ENCODE measurements around the gene RIN3.

RIN3 gene

DNA sequence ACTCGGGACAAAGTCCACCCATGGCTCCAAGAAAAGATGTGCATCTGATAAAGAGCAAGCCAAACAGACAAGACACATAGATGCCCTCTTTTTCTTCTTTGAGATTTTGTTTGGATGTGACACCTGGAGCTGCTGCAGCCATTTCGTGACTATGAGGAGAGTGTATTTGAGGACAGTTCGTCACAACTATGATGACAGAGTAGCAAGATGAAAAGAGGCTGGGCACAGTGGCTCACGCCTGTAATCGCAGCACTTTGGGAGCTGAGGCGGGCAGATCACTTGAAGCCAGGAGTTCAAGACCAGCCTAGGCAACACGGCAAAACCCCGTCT, 213.3 kb downstream of the RIN3 start:
- DNase-seq: no peak

DNA sequence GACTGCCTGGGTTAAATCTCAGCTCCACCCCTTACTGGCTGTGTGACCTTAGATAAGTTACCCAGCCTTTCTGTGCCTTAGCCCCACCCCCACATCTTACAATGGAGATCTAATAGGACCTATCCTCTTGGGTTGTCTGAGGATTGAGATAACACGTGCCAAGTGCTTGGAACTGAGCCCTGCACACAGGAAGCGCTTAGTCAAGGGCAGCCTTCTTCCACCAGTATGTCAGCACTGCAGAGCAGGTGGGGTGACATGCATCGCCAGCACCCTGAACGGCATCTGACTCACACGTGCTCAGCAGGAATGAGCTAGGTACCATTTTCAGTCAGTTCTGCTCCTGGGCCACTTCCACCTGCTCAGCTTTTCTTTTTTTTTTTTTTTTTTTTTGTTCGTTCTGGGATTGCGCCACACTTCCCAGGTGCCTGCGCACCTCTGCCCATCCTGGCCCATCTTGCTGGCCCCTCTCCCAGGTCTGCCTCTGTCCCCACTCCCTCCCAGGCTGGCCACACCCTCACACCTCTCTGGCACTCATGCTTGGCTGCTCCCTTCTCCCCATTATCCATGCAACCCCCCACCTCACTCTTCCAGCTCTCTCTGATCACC, 215.3 kb downstream of the RIN3 start:
- no peak for DNase-seq

DNA sequence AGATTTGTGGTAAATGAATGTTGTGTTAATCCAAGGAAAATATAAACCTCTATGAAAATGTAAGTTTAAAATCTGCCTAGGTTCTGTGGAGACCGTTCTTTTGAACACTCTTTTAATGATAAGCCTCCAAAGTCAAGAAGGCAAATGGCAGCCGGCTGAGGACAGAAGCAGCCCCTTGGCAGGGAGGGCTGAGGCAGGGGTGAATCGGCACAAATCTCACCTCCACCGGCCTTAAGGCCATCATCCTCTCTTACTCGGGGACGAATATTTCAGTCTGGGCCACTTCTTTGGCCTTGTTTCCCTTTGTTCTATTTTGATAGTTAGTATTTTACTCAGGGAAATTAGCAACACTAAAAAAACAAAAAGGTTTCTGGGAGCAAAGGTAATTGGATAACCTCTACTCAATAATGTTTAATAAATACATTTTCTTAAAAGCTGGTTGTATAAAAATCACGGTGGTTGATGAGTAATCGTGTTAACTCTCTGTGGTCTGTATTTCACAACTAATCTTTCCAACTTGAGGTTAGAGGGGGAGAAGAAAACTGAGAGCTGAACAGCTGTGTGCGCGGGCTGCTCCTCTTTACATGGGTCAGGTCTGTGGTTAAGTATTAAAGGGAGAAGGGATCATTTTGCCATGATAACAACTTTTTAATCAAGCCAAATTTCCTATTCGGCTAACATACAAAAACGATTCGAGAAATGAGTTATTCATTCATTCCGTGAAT, 216.2 kb downstream of the RIN3 start:
- DNase-seq: no peak

DNA sequence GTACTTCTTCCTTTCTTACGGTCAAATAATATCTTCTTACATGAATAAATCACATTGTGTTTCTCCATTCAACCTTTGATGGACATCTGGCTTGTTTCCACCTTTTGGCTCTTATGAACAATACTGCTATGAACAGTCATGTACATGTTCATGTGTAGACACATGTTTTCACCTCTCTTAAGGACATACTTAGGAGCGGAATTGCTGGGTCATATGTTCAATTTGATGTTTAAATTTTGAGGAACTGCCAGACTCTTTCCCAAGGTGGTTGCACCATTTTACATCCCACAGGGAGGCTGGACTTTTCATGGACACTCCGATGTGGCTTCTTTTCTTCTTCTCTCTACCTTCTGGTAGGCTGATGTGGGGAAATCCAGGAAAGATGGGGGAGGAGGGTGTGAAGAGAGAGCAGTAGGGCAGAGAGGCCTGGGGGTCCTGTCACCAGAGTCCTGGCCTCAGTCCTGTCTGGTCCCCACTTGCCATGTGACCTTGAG, 218.1 kb downstream of the RIN3 start:
- no peak for DNase-seq

DNA sequence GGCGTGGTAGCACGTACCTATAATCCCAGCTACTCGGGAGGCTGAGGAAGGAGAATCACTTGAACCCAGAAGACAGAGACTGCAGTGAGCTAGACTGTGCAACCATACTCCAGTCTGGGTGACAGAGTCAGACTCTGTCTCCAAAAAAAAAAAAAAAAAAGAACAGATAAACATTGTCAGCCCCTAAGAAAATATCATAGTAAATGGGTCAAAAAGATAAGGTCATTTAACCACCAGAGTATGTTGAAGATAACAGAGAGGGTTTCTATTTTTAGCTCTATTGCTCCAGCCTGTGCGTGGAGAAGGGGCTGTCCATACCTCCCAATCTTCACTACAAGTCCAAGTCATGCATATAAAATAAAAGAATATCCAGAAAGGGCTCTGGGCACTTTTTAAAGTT, 219.4 kb downstream of the RIN3 start:
- DNase-seq: no peak

DNA sequence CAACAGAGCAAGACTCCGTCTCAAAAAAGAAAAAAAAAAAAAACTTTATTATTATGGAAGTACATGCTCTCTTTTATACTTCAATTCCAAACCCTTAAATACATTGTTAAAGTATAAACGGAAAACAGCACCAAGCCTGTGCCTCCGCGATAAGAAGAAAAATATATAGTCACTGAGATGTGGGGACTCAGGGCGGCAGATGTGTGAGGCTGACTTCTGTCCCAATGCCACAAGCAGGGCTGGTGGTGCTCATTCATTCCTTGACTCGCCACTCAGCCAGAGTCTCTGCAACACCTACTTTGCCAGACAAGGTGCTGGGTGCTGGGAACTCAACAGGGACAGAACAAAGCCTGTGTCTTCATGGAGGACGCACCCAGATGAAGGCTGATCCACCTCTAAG, 221.0 kb downstream of the RIN3 start:
- no peak for DNase-seq

DNA sequence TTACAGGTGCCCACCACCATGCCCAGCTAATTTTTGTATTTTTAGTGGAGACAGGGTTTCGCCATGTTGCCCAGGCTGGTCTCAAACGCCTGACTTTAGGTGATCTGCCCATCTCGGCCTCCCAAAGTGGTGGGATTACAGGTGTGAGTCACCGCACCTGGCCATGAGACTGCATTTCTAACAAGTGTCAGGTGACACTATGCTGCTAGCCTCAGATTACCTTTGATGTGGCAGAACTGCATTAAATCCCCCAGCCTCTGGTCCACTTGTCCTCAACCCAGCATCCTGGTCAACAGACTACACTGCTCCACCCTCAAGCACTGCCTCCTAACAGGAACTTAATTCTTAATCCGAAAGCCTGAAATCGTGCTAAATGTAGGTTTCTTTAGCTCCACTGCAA, 221.8 kb downstream of the RIN3 start:
- DNase-seq: no peak

DNA sequence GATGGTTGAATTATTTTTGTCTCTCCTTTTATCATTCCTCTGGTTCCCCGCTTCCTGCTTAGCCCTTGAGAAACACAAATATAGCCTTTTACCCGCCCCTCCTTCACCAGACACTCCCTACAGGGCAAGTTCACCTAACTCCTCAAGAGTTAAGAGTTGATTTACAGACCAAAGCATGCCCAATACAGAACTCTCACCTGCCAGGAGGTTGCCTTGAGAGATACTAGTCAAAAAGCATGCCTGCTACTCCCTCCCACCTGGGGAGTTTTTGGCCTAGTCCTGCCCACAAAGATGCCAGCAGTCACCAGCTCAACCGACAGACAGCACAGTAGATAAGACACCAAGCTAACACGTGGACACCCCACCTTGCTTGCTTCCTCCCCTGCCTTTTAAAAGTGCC, 223.6 kb downstream of the RIN3 start:
- no peak for DNase-seq

DNA sequence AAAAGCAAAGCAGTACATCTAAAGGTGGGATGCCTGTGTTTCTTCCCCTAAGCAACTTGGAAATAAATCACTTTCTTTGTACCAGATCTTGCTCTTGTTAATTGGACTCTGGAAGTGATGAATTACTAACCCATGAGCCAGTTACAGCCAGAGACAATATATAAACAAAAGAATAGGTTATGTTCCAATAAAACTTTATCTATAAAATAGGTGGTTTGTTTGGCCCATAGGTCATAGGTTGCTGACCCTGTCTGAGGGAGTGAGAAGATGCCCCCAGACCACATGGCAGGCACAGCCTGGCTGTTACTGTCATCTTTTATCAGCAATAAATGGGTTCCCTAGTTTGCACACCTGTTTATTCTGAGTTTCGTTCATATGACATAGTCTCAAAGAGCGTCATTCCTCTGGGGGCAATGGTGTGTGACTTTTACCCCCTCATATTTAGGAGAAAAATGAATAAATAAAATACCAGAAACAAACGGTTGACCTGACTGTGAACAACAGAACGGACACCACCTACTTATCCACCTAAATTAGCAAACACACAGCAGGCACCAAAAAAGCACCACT, 224.1 kb downstream of the RIN3 start:
- DNase-seq: no peak

Data from COR-L47 (cell line).